NCI-H2107 treated with DMSO at 0.1 percent for 48 hours (cell line): ENCODE results near the gene RALGAPA2.

Experiments used
- DNase-seq: peaks from one replicate; lab custom pipeline; 2025; ENCODE audit not compliant: unreplicated experiment; lab: John Stamatoyannopoulos, UW

RALGAPA2 gene

DNA sequence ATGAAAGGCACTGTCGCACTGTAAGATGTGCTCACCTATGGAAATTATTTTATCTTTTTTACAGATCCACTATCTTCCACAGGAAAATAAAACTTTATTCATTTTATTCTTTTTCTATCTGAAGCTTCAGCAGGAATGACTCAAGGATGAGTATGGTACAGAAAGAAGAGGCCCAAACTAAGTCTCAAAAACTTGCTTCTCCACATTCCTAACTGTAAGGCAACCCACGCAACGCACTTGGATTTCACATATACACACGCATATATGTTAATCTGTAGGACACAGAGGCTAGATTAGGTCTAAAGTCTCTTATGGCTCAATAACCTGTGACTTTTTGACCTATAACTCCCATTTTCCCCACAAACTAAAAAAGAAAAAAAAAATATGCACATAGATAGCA is 81.9 kb downstream of the RALGAPA2 start:
- DNase-seq = no peak

GRCh38 chr20:20629556-20630188 is 82.8 kb downstream of the RALGAPA2 start:
- DNase-seq = no peak

- no peak for DNase-seq
Observed at GRCh38 chr20:20628314-20628713, 84.1 kb downstream of the RALGAPA2 start.

DNA sequence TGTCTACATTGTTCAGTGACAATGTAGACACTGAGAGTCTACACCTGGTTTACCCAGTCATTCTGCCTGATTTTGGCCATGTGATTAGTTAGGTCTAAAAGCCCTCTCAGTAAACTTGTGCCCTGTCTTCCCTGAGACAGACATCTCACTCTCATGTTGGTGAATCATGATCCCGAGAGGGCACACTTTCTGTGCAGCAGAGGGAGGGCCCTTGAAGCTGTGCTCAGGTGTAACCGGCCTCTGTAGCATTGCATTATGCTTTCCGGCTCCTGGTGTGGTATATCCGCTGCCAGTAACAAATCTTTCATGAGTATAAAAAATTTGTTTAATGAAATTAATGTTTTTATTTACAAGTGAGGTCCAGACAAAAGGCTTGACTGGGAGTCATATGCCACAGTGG is 85.0 kb downstream of the RALGAPA2 start:
- DNase-seq = no peak

DNA sequence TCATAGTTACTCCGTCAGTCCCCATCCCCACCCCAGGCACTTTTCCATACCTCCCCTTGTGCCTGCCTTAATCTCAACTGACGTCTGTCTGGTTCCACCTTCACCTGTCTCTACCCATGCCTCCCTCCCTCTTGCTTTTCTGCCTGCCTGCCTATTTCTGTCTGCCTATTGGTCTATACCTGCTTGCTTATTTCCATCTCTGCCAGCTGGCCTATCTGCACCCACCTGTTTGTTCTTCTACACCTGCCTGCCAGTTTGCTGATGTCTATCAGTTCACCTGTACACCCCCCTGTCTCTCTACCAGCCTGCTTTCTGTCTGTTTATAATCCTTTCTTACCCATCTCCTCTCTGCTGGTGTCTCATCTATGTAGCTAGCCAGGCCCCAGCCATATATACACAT is 87.5 kb downstream of the RALGAPA2 start:
- DNase-seq = peak; percentile 48

GRCh38 chr20:20621195-20621594 is 91.2 kb downstream of the RALGAPA2 start:
- no peak for DNase-seq

GRCh38 chr20:20614391-20614790 is 98.1 kb downstream of the RALGAPA2 start:
- DNase-seq = no peak

- no peak for DNase-seq
Observed at GRCh38 chr20:20612251-20612650, 100.2 kb downstream of the RALGAPA2 start.

DNA sequence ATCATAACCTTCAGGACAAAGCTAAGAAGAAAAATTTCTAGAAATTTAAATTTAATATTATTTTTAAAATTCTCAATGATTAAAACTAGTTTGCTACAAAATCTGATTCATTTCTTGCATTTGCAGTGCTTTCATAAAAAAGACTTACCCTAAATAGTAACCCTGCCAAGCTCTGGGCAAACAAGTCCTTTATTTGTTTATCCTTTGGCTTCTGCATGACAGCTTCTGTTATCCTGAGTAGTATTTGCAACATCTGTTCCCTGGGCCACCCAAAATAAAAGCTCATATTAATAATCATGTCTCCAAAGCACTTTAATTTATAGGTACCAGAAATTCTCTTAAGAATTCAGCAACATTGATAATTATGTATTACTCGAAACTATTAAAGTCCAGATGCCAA is 101.3 kb downstream of the RALGAPA2 start:
- no peak for DNase-seq

DNA sequence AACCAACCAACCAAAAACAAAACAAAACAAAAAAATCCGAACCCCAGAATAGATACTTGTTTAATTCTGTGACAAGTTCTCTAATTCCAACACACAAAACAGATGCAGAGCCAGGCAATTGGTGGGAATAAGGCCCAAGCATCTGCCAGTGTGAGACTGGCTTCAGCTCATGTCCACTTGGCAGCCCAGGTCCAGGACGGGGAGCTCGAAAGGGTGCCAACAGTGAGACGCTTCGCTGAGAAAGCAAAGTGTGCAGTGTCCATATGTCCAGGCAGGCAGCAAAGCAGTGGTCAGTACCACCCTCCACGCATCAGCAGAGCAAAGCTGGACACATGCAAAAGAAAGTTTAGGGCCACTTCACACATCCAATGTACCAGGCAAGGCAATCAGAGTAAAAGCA is 102.9 kb downstream of the RALGAPA2 start:
- DNase-seq = no peak

GRCh38 chr20:20608641-20609040 is 103.8 kb downstream of the RALGAPA2 start:
- DNase-seq = no peak

- peak; percentile 6 for DNase-seq
Observed at GRCh38 chr20:20608041-20608440, 104.4 kb downstream of the RALGAPA2 start.

DNA sequence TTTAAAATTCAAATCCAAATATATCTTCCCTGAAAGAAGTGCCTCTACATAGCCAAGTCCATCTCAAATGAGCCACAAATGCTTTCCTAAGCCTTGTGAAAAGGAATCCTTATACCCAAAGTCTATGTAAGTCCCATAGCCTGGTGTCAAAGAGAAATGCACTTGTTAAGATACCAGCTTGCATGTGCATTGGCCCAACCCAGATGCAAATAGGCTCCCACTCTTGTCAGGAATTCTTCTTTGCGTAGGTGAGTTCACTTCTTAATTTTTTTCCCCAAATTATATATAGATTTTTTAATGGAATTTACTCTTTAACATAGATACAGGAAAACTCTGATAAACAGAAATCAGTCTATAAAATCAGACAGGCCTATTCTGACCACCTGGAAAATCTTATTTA is 105.6 kb downstream of the RALGAPA2 start:
- no peak for DNase-seq

GRCh38 chr20:20606050-20606449 is 106.4 kb downstream of the RALGAPA2 start:
- DNase-seq = no peak

DNA sequence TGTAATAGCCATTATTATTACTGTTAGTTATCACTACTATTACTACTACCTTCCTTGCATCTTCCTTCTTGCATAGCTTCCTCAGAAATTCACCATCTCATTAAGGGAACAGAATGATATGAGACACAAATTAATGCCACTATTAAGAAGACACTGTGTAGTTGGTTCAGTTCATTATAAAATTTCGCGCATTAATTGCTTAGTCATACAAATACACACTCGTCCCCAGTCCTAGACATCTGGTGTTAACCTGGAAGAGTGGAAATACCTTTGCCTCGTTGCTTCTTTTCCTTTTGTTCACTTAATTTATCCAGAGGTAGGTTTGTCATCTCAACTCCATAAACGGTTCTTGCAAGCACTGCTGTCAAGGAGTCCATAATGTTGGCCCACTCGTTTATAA is 107.5 kb downstream of the RALGAPA2 start:
- DNase-seq = no peak

- no peak for DNase-seq
Observed at GRCh38 chr20:20604357-20604756, 108.1 kb downstream of the RALGAPA2 start.

DNA sequence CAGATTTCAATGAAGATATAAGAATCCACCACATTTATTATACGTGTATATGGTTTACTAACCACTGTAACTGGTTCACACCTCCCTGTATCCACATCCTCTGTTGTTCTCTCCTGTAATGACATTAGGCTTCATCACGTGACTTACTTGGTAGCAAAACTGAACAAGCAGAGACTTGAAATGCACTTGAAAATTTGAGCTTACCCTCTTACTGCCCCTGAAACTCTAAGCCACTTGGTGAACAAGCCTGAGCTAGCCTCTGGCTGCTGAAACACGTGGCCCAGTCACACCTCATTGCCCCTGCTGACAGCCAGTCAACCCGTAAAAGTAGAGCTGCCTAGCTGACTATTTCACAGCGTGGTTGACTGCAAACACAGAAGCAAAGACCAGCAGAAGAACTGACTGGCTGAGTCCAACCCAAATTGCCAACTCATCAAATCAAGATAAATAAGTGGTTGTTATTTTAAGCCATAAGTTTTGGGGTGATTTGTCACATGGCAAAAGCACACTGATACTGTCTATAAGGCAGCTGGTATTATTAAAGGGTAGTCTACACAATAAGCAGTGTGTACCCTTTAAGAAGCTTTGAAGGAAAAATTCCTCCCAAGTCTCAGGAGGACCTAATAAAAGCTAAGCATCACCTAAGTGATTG is 109.0 kb downstream of the RALGAPA2 start:
- DNase-seq = peak; percentile 96

- no peak for DNase-seq
Observed at GRCh38 chr20:20597966-20598365, 114.5 kb downstream of the RALGAPA2 start.

- no peak for DNase-seq
Observed at GRCh38 chr20:20594171-20594530, 118.3 kb downstream of the RALGAPA2 start.

GRCh38 chr20:20593447-20594170 is 118.8 kb downstream of the RALGAPA2 start:
- peak; percentile 44 for DNase-seq

DNA sequence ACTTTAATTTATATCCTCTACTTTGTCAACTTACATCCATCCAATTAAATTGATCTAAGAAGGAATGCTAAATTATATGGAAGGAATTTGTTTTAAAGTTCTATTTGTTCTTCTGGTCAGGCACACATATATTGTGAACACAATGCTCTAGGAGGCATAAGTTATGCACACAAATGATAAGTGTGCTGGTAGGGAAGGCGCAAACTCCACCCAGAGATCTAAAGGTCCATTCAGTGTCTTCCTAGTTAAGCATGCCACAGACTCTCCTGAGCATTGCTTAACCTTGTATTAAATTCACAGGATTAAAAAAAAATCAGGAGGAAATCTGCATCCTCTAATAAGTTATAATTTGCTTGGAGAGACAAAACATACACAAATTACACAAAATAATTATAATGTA is 127.3 kb downstream of the RALGAPA2 start:
- no peak for DNase-seq

- DNase-seq = no peak
Observed at GRCh38 chr20:20582734-20583133, 129.7 kb downstream of the RALGAPA2 start.
